Measurements from ENCODE around the gene UQCRC1. TPM values are rescaled to one million over a fixed set of nuclear protein-coding genes. Genes with fewer than 3 reads are reported as not detected.

UQCRC1 gene
- total RNA-seq, 6 donors from 2014 or later, result 119 to 239 (median 154) TPM

- WGBS, 2 donors, result 31 to 49% methylated on average over 23 to 39 of the region's 39 CpGs
- Histone ChIP-seq H3K4me3 (peak overlapping the region in 3 of 4 donors; percentile 12 to 39 (median 26)), H3K27me3 (peaks cover 0 to 4% (median 0%) of the 10 kb centered on the region in 4 donors), H3K9me3 (no peaks in the 10 kb centered on the region), H3K27ac (peak overlapping the region in 2 of 4 donors; percentile 43 to 44), H3K4me1 (peaks cover 7 to 18% (median 14%) of the 10 kb centered on the region in 4 donors), H3K36me3 (peaks cover 0 to 20% (median 15%) of the 10 kb centered on the region in 4 donors)
- ATAC-seq (ENCODE audit: low FRiP score in 2 of 2), result no peak
- DNase-seq, result peak in 1 of 2 donors; percentile 65
- TF ChIP-seq EP300 (IDR thresholded peaks at IDR 0.05), result no peak
- no peak for TF ChIP-seq POLR2A (IDR thresholded peaks at IDR 0.05)
- TF ChIP-seq POLR2AphosphoS5 (IDR thresholded peaks at IDR 0.05), result no peak
- no peak for TF ChIP-seq CTCF (IDR thresholded peaks at IDR 0.05)
These were observed 14.9 kb downstream of the UQCRC1 start for GRCh38 chr3:48594417-48595049.

- H3K4me3 ChIP-seq, result no peak overlapping the region
- H3K4me1 ChIP-seq, result peaks cover 7 to 15% (median 13%) of the 10 kb centered on the region in 4 donors
- no peak for ATAC-seq (ENCODE audit: low FRiP score in 2 of 2)
- H3K27ac ChIP-seq, result no peak overlapping the region
- TF ChIP-seq EP300 (IDR thresholded peaks at IDR 0.05), result no peak
- no peak for TF ChIP-seq POLR2AphosphoS5 (IDR thresholded peaks at IDR 0.05)
- no peak for TF ChIP-seq POLR2A (IDR thresholded peaks at IDR 0.05)
- no peak for TF ChIP-seq CTCF (IDR thresholded peaks at IDR 0.05)
- DNase-seq, result no peak
- H3K27me3 ChIP-seq, result peaks cover 0 to 4% (median 0%) of the 10 kb centered on the region in 4 donors
- H3K36me3 ChIP-seq, result peaks cover 0 to 8% (median 4%) of the 10 kb centered on the region in 4 donors
- WGBS, 2 donors, result 73 to 97% methylated on average over 3 to 9 of the region's 9 CpGs
- H3K9me3 ChIP-seq, result no peaks in the 10 kb centered on the region
These were observed 16.1 kb downstream of the UQCRC1 start for GRCh38 chr3:48593337-48593736.

- H3K36me3 ChIP-seq, result peaks cover 0 to under 1% (median under 1%) of the 10 kb centered on the region in 4 donors
- ATAC-seq (ENCODE audit: low FRiP score in 2 of 2) (no peak), DNase-seq (peak in 1 of 2 donors; percentile 71)
- H3K4me3 ChIP-seq, result no peak overlapping the region
- peaks cover 7 to 15% (median 13%) of the 10 kb centered on the region in 4 donors for H3K4me1 ChIP-seq
- TF ChIP-seq POLR2AphosphoS5 (IDR thresholded peaks at IDR 0.05), result no peak
- no peak for TF ChIP-seq POLR2A (IDR thresholded peaks at IDR 0.05)
- no peak for TF ChIP-seq EP300 (IDR thresholded peaks at IDR 0.05)
- TF ChIP-seq CTCF (IDR thresholded peaks at IDR 0.05), result no peak
- H3K9me3 ChIP-seq, result no peaks in the 10 kb centered on the region
- H3K27me3 ChIP-seq, result peaks cover 0 to 4% (median 0%) of the 10 kb centered on the region in 4 donors
- H3K27ac ChIP-seq, result no peak overlapping the region
- 89 to 91% methylated on average over 14 to 17 of the region's 21 CpGs for WGBS, 2 donors
These were observed 16.8 kb downstream of the UQCRC1 start for GRCh38 chr3:48592519-48593087.

- DNase-seq (peak in 1 of 2 donors; percentile 56), ATAC-seq (ENCODE audit: low FRiP score in 2 of 2) (no peak)
- H3K36me3 ChIP-seq, result no peaks in the 10 kb centered on the region
- TF ChIP-seq POLR2A (IDR thresholded peaks at IDR 0.05) (no peak), CTCF (IDR thresholded peaks at IDR 0.05) (no peak), POLR2AphosphoS5 (IDR thresholded peaks at IDR 0.05) (no peak), EP300 (IDR thresholded peaks at IDR 0.05) (no peak)
- peaks cover 7 to 15% (median 13%) of the 10 kb centered on the region in 4 donors for H3K4me1 ChIP-seq
- no peak overlapping the region for H3K4me3 ChIP-seq
- no peaks in the 10 kb centered on the region for H3K9me3 ChIP-seq
- no peak overlapping the region for H3K27ac ChIP-seq
- peaks cover 0 to 4% (median 0%) of the 10 kb centered on the region in 4 donors for H3K27me3 ChIP-seq
- 91% methylated on average over 9 to 19 of the region's 22 CpGs for WGBS, 2 donors
These were observed 17.4 kb downstream of the UQCRC1 start for GRCh38 chr3:48591886-48592518.

Measured in upper lobe of left lung (tissue), 6 donors.